ENCODE data around the gene SLC2A10.

The SLC2A10 gene

DNA sequence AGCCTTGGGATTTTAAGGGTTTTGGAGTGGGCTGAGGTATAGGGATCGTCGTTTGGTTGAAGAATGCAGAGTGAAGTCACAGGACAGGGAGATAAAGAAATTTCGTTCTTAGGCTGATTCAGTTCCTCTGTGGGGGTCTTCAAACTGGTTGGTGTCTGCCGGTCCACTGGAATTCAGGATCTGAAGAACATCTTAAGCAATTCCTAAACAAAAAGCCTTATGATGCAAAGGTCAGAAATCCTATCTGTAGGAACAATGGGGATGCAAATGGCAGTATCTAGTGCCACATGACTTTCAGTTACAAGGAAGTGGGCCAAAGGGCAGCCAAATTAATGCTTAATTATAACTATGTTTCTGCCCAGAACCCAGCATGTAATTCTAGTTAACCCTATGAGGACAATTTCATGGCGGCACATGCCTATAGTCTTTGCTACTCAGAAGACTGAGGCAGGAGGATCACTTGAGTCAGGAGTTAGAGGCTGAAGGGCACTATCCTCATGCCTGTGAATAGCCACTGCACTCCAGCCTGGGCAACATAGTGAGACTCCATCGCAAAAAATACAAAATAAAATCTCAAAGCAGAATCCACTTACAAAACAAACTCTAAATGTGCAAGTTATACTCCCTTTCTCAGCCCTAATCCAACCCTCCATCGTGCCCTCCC, 4.6 kb upstream of the SLC2A10 start:
- Mint-ChIP-seq H3K27me3 (ENCODE audit: low read depth) (no peaks in the 10 kb centered on the region), H3K9me3 (peaks cover 2% of the 10 kb centered on the region), H3K27ac (peak overlapping the region in 1 of 3 experiments; percentile 9), H3K4me3 (peak overlapping the region in 1 of 3 experiments; percentile 46), H3K4me1 (peaks cover 7% of the 10 kb centered on the region), H3K36me3 (ENCODE audit: low read depth) (peaks cover under 1% of the 10 kb centered on the region)
- TF ChIP-seq, protein P1, sequence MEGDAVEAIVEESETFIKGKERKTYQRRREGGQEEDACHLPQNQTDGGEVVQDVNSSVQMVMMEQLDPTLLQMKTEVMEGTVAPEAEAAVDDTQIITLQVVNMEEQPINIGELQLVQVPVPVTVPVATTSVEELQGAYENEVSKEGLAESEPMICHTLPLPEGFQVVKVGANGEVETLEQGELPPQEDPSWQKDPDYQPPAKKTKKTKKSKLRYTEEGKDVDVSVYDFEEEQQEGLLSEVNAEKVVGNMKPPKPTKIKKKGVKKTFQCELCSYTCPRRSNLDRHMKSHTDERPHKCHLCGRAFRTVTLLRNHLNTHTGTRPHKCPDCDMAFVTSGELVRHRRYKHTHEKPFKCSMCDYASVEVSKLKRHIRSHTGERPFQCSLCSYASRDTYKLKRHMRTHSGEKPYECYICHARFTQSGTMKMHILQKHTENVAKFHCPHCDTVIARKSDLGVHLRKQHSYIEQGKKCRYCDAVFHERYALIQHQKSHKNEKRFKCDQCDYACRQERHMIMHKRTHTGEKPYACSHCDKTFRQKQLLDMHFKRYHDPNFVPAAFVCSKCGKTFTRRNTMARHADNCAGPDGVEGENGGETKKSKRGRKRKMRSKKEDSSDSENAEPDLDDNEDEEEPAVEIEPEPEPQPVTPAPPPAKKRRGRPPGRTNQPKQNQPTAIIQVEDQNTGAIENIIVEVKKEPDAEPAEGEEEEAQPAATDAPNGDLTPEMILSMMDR (IDR thresholded peaks at IDR 0.05; ENCODE audit: unreplicated experiment in 3 of 3) = no peak

GRCh38 chr20:46705378-46705729, 4.1 kb upstream of the SLC2A10 start:
- peaks cover 3% of the 10 kb centered on the region for H3K36me3 Mint-ChIP-seq (ENCODE audit: low read depth)
- H3K4me3 Mint-ChIP-seq = no peak overlapping the region
- no peaks in the 10 kb centered on the region for H3K27me3 Mint-ChIP-seq (ENCODE audit: low read depth)
- H3K27ac Mint-ChIP-seq = peak overlapping the region in 1 of 3 experiments; percentile 9
- peaks cover 12% of the 10 kb centered on the region for H3K4me1 Mint-ChIP-seq
- TF ChIP-seq, protein P1 (IDR thresholded peaks at IDR 0.05; ENCODE audit: unreplicated experiment in 3 of 3) = no peak
- H3K9me3 Mint-ChIP-seq = peaks cover 2% of the 10 kb centered on the region

DNA sequence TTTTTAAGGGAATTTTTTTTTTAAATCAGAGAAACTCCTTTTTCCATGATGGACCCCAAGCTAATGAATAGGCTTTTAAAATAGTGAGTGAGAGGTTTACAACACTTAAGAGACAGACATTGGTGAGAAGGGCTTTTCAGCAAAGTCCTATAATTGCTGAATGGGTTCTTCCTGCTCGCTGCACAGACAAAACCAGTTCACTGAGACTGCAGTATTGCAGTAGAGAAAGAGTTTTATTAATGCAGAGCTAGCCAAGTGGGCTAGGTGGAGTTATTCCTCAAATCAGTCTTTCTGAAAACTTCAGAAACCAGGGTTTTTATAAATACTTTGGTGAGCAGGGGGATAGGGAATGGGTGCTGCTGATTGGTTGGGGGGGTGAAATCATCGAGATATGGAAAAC, 3.2 kb upstream of the SLC2A10 start:
- Mint-ChIP-seq H3K9me3 (peaks cover 2% of the 10 kb centered on the region), H3K27ac (no peak overlapping the region), H3K36me3 (ENCODE audit: low read depth) (peaks cover 3% of the 10 kb centered on the region), H3K27me3 (ENCODE audit: low read depth) (no peaks in the 10 kb centered on the region), H3K4me1 (peaks cover 16% of the 10 kb centered on the region), H3K4me3 (no peak overlapping the region)
- TF ChIP-seq, protein P1 (IDR thresholded peaks at IDR 0.05; ENCODE audit: unreplicated experiment in 3 of 3) = no peak

- TF ChIP-seq, protein P1 (IDR thresholded peaks at IDR 0.05; ENCODE audit: unreplicated experiment in 3 of 3) = peak in 2 of 3 experiments; percentile 16 to 18
- Mint-ChIP-seq H3K27me3 (ENCODE audit: low read depth) (no peaks in the 10 kb centered on the region), H3K4me3 (peak overlapping the region; percentile 82 to 86 (median 86)), H3K9me3 (peaks cover 2% of the 10 kb centered on the region), H3K36me3 (ENCODE audit: low read depth) (peaks cover 3% of the 10 kb centered on the region), H3K4me1 (peaks cover 29% of the 10 kb centered on the region), H3K27ac (peak overlapping the region; percentile 89 to 97 (median 94))
Measured at GRCh38 chr20:46708172-46708860, 1.1 kb upstream of the SLC2A10 start.

- Mint-ChIP-seq H3K4me1 (peaks cover 31% of the 10 kb centered on the region), H3K27me3 (ENCODE audit: low read depth) (no peaks in the 10 kb centered on the region), H3K4me3 (peak overlapping the region; percentile 82 to 86 (median 86)), H3K27ac (peak overlapping the region; percentile 89 to 97 (median 94)), H3K9me3 (peaks cover 2% of the 10 kb centered on the region), H3K36me3 (ENCODE audit: low read depth) (peaks cover 3% of the 10 kb centered on the region)
- TF ChIP-seq, protein P1 (IDR thresholded peaks at IDR 0.05; ENCODE audit: unreplicated experiment in 3 of 3) = no peak
Measured at GRCh38 chr20:46709055-46709458, 392 bp upstream of the SLC2A10 start.

All from nephron (organoid).